ENCODE data around the gene MDM1.

DNA sequence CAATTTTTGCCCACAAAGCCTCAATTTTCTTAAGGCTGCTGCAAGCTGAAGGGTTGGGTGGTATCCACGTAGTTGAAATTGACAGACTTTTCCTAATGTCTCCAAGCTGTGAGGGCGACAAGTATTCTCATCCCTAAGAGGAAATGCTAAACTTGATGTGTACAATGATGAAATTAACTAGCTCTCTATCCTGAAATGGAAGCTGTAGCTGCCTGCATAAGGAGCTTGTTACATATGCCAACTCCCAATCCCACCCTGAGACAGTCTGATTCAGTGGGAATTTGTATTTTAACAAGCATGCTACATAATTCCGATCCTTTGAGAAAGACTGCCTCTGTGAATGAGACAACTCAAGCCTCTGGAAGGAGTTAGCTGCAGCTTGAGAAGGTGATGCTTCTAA is 45.7 kb upstream of the MDM1 start:
- TF ChIP-seq, protein P1, sequence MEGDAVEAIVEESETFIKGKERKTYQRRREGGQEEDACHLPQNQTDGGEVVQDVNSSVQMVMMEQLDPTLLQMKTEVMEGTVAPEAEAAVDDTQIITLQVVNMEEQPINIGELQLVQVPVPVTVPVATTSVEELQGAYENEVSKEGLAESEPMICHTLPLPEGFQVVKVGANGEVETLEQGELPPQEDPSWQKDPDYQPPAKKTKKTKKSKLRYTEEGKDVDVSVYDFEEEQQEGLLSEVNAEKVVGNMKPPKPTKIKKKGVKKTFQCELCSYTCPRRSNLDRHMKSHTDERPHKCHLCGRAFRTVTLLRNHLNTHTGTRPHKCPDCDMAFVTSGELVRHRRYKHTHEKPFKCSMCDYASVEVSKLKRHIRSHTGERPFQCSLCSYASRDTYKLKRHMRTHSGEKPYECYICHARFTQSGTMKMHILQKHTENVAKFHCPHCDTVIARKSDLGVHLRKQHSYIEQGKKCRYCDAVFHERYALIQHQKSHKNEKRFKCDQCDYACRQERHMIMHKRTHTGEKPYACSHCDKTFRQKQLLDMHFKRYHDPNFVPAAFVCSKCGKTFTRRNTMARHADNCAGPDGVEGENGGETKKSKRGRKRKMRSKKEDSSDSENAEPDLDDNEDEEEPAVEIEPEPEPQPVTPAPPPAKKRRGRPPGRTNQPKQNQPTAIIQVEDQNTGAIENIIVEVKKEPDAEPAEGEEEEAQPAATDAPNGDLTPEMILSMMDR (IDR thresholded peaks at IDR 0.05) = no peak
- TF ChIP-seq POLR2A (IDR thresholded peaks at IDR 0.05) = no peak
